Activated CD8-positive, alpha-beta memory T cell treated with anti-CD3 and anti-CD28 coated beads, Interleukin-2, amount 50 U/mL, for 24 hours (primary cell): ENCODE measurements around the gene STAG3.
A peak's percentile ranks its signal among the peaks of the same experiment; 100 is the strongest.

Experiments used
- DNase-seq: peaks from one replicate; pipeline ENCODE4 v3.0.0-alpha.2; 2020; ENCODE audit errors: extremely low read depth

STAG3 gene

DNA sequence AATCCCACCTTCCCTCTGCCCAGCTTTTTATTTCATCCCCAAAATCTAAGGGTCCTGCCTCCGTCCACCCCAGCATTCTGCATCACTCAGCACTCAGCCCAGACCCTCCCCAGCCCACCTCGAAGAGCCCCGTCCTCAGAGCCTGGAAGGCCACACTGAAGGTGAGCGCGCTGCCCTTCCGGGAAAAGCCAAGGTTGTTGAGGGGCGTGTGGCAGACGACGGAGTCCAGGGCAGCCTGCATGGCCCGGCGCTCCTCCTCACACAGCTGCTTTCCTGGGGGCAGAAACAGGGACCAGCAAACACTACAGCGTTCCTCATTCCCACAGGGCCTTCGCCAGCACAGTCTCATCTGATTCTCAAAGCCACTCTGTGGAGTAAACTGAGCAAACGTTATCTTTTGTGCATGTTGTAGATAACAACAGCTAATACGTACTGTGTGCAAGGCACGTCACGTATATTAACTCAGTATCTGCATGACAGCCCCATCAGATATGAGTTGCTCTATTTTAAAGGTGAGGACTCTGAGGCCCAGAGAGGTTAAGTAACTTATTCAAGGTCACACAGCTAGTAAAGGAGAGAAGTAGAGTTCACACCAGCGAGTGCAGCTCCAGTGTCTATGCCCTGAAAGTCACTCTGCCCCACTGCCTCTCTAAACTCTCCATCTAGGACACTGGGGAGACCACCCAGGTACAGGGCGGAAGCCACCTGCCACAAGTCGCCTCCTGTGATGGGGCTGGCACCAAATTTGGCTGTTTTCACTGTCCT lies 22.0 kb upstream of the STAG3 start:
- DNase-seq = no peak

GRCh38 chr7:100156331-100157068 lies 21.2 kb upstream of the STAG3 start:
- no peak for DNase-seq

DNA sequence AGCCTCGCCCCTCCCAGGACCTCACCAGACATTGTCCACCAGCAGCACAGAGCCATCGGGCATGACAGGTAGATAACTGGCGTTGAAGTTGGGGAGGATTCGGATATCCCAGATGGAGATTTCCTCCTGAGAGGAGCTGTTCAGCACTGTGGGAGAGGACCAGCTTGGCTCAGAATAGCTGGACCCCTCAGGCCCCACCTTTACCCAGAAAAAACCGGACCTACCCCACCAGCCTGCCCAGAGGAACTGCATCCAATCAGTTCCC lies 20.7 kb upstream of the STAG3 start:
- DNase-seq = no peak

- DNase-seq = no peak
These were observed 20.1 kb upstream of the STAG3 start for GRCh38 chr7:100157334-100158228.

- DNase-seq = peak; percentile 78
These were observed 19.3 kb upstream of the STAG3 start, which contains the start of gene TRAPPC14 for GRCh38 chr7:100158229-100159098. TSS of gene TRAPPC14 (minus strand) at chr7:100158723. CDS start at chr7:100158499, 224 bp downstream.

DNA sequence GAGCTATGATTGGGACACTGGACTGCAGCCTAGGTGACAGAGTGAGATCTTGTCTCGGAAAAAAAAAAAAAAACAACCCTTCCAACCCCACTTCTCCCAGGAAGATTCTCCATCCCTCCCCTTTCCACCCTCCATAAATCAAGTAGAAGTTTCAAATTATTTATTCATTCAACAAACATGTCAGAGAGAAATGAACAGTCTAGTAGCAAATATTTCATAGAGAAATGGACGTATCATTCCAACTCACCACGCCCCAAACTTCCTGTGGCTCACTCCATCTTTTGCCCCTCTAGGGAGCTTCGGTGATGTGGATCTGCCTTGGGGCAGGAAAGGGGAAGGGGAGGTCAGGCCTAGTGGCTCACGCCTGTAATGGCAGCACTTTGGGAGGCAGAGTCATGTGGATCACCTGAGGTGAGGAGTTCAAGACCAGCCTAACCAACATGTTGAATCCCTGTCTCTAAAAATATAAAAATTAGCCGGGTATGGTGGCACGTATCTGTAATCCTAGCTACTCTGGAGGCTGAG lies 18.6 kb upstream of the STAG3 start:
- DNase-seq = no peak

GRCh38 chr7:100160067-100160466 lies 17.7 kb upstream of the STAG3 start:
- DNase-seq = no peak

- no peak for DNase-seq
These were observed 14.6 kb upstream of the STAG3 start for GRCh38 chr7:100163006-100163531.

DNA sequence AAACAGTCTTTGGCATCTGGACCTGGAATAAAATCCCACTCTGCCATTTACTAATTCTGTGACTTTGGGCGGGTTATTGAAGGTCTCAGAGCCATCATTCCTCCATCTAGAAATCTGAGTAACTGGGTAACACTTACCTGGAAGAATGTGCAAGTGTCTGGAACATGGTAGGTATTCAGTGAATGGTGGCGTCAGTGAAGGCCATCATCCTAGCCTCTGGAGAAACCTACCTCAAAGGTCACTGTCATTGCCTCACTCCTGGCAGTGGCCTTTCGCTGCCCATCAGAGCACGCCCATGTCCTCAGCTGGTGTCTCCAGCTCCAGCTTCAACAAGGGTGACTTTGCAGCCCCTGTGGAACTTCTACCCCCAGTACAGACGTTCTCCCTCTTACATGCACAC lies 13.8 kb upstream of the STAG3 start:
- DNase-seq = no peak

- DNase-seq = no peak
These were observed 11.3 kb upstream of the STAG3 start for GRCh38 chr7:100166317-100166940.

GRCh38 chr7:100166970-100167911 lies 10.5 kb upstream of the STAG3 start:
- no peak for DNase-seq

GRCh38 chr7:100167912-100168323 lies 9.8 kb upstream of the STAG3 start:
- no peak for DNase-seq

DNA sequence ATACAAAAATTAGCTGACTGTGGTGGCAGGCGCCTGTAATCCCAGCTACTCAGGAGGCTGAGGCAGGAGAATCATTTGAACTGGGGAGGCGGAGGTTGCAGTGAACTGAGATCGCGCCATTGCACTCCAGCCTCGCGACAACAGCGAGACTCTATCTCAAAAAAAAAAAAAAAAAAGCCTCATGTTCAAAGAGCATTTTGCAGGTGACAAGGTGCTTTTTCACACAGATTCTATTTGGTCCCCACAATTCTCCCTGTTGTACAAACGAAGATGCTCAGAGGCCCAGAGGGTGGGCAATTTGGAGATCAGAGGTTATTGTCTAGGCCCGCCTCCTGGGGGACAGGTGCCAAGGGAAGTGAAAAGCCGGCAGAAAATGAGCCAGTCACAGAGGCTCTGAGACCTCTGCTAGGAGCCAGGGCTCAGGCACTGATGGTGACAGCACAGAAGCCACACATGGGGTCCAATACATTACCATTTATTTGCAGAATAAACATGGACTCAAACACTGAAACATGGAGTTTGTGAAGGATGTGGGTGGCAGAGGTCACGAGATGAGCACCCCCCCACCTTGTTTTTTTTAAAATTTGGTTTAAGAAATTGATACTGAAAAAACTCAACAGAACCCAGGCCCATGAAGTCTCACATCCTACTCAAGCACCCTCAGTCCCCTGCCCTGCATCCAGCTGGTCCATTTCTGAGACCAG lies 8.4 kb upstream of the STAG3 start:
- no peak for DNase-seq

DNA sequence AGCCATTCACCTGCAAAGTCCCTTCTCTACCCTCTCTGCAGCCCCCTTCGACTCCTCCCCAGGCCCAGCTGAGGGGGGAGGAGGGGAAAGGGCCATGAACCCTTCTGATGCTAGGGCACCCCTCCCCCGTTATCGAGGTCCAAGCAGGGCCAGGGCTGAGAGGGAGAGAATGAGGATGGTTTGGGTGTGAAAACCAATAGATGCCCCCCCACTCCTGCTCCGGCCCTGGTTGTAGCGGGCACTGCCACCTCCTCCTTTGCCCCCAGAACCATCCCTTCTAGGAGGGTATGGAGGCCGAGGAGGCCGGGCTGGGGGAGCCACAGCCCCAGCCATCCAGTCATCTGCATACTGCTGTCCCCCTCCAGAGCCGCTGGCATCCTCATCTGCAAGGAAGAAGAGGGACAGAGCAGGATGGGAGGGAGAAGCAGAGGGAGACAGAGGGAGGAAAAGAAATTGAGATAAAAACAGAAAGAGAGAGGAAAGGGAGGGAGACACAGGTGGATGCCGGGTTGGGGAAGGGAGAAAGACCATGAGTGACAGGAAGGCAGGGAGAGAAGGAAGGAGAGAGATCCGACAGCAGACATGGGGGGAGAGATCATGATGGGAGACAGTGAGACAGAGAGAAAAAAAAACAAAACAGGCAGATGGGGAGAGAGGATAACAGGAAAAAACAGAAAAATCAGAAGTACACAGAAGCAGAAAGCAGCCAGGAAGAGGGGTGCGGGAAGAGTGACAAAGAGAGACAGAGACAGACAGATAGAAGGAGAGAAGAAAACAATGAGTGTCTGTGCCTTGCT lies 7.4 kb upstream of the STAG3 start:
- DNase-seq = no peak

- DNase-seq = no peak
These were observed 6.5 kb upstream of the STAG3 start for GRCh38 chr7:100171087-100171681.

DNA sequence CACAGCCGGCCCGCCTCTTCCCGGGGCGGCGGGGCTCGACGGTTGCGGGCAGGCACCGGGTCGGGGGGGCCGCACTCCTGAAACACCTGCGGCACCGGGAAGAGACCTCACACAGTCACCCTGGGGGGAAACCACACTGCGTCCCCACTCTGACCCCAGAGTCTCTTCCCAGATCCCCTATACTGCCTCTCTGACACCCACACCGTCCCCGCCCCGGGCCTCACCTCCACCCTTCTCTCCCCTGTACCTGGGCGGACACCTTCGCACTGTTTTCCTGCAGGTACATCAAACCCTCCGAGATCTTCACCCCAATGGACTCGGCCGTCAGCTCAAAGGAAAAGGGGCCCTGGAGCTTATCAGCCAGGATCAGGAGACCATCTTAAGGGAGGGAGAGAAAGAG lies 5.9 kb upstream of the STAG3 start:
- no peak for DNase-seq

DNA sequence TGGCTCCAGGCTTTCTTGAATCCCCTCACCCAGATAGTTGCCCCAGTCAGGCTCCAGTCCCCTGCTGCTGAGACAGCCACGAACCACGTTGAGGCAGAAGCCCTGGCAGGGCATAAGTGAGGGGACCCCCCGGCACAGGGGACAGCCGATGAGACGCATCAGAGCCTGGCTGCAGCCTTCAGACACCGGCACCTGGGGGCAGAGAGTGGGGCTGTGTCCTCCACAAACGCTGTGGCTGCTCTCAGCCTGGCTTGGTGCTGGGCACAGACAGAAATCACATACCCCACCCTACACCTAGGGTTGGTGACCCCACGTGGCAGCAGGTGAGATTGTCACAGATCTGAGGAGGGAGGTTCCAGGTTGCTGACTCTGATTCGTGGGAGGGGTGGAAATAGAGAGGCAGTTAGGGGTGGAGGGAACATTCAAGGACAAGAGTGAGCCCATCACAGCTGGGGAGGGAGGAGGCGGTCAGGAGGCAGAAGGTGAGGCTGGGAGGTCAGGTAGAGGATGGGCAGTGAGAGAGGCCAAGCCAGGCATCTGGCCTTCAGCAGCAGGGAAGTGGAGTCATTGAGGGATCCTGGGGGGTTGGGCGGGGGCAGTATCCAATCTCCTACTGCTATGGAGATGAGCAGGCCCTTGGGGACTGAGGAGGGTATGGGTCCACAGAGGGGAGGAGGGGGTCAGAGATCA lies 3.8 kb upstream of the STAG3 start:
- DNase-seq = no peak
